GM23338 (cell line): ENCODE measurements around the gene IL1R1. TPM values are rescaled to one million over a fixed set of nuclear protein-coding genes. Genes with fewer than 3 reads are reported as not detected.

Experiments used
- ATAC-seq: fragments of 200-7000 bp; cut with Tn5 transposase; 3 replicates; pipeline ENCODE4 v1.9.1; 2020
- DNase-seq: peaks from one replicate; pipeline ENCODE4 v3.0.0-alpha.2; 2015; ENCODE audit warnings: low spot score
- H2AFZ ChIP-seq: fragments of 200-600 bp; sonication (generic); 2 replicates; pipeline ENCODE4 v1.8.0; 2016; ENCODE audit warnings: antibody characterized with exemption, mild to moderate bottlenecking, moderate library complexity
- H3F3A ChIP-seq: fragments of 200-600 bp; sonication (generic); replicated peaks from 2 replicates; pipeline ENCODE4 v1.8.0; 2017; ENCODE audit warnings: antibody characterized with exemption, mixed run types, low read depth
- H3K27ac ChIP-seq: fragments of 200-600 bp; sonication (generic); 2 replicates; pipeline ENCODE4 v1.6.1; 2016; ENCODE audit warnings: low read depth
- H3K27me3 ChIP-seq: fragments of 200-600 bp; sonication (generic); 2 replicates; pipeline ENCODE4 v1.8.0; 2016; ENCODE audit warnings: mild to moderate bottlenecking, mixed run types, moderate library complexity; ENCODE audit not compliant: insufficient read depth
- H3K36me3 ChIP-seq: fragments of 200-600 bp; sonication (generic); 2 replicates; pipeline ENCODE4 v1.8.0; 2016; ENCODE audit warnings: mild to moderate bottlenecking; ENCODE audit not compliant: insufficient read depth
- H3K4me1 ChIP-seq: fragments of 200-600 bp; sonication (generic); 2 replicates; pipeline ENCODE4 v1.8.0; 2016; ENCODE audit warnings: mild to moderate bottlenecking, moderate library complexity; ENCODE audit not compliant: insufficient read depth
- H3K4me2 ChIP-seq: fragments of 200-600 bp; sonication (generic); 2 replicates; pipeline ENCODE4 v1.7.1; 2017; ENCODE audit warnings: mixed run types
- H3K4me3 ChIP-seq: fragments of 200-600 bp; sonication (generic); 2 replicates; pipeline ENCODE4 v1.6.1; 2016; ENCODE audit warnings: mixed run types
- H3K79me2 ChIP-seq: fragments of 200-600 bp; sonication (generic); replicated peaks from 2 replicates; pipeline ENCODE4 v1.8.0; 2017; ENCODE audit warnings: mild to moderate bottlenecking; ENCODE audit not compliant: insufficient read depth
- H3K9me2 ChIP-seq: fragments of 200-600 bp; sonication (generic); 2 replicates; pipeline ENCODE4 v1.8.0; 2017; ENCODE audit not compliant: insufficient read depth
- H4K20me1 ChIP-seq: fragments of 200-600 bp; sonication (generic); replicated peaks from 2 replicates; pipeline ENCODE4 v1.8.0; 2017; ENCODE audit warnings: mild to moderate bottlenecking; ENCODE audit not compliant: insufficient read depth
- H3K27ac Mint-ChIP-seq: 2 replicates; pipeline ENCODE4 v1.8.0; 2020; ENCODE audit warnings: inconsistent platforms, mild to moderate bottlenecking, moderate library complexity, mixed read lengths
- H3K27me3 Mint-ChIP-seq: 3 replicates; pipeline ENCODE4 v1.8.0; 2022; ENCODE audit warnings: low read depth, mild to moderate bottlenecking, moderate library complexity, mixed read lengths, inconsistent platforms; ENCODE audit not compliant: insufficient read depth, poor library complexity
- H3K36me3 Mint-ChIP-seq: 3 replicates; pipeline ENCODE4 v1.8.0; 2021; ENCODE audit warnings: low read depth, mild to moderate bottlenecking, inconsistent platforms, moderate library complexity, mixed read lengths
- H3K4me1 Mint-ChIP-seq: 3 replicates; pipeline ENCODE4 v1.8.0; 2020; ENCODE audit warnings: mild to moderate bottlenecking, inconsistent platforms, mixed read lengths
- H3K4me3 Mint-ChIP-seq: 3 replicates; pipeline ENCODE4 v1.8.0; 2021; ENCODE audit warnings: moderate library complexity, mild to moderate bottlenecking, inconsistent platforms, mixed read lengths
- H3K9me3 Mint-ChIP-seq: 3 replicates; pipeline ENCODE4 v1.8.0; 2020; ENCODE audit warnings: moderate library complexity, mild to moderate bottlenecking, inconsistent platforms, mixed read lengths
- CREB1 ChIP-seq: fragments of 250-450 bp; sonication (Bioruptor Pico); IDR thresholded peaks from 2 replicates; pipeline ENCODE4 v1.5.0; 2020; ENCODE audit warnings: low read depth, mild to moderate bottlenecking, moderate library complexity
- polyA plus RNA-seq: library from polyadenylated mRNA; unstranded; fragments of >200 nt; fragmentation: Nextera tagmentation; extraction: Ambion mirVana; gene quantifications from 2 replicates; pipeline ENCODE4 v1.2.1, GENCODE V29; 2016
- total RNA-seq: library from RNA; depleted of rRNA; stranded (reverse); fragments of >200 nt; shearing (Covaris generic); gene quantifications from 2 replicates; pipeline ENCODE4 v1.2.3, GENCODE V29; 2014
- TF ChIP-seq, protein P1 (sequence below), 2 experiments: fragments of 200-600 bp in 1 of 2; sonication (generic) in 1 of 2; conservative IDR thresholded peaks; 2 replicates each; pipeline versions ENCODE4 v1.5.1 to v1.6.1; 2016 to 2017; ENCODE audit warnings: antibody characterized with exemption in 2 of 2, low read depth in 2 of 2, mild to moderate bottlenecking in 2 of 2, moderate library complexity in 1 of 2
- TF ChIP-seq, protein P2 (sequence below): fragments of 250-450 bp; sonication (Bioruptor Pico); IDR thresholded peaks from 2 replicates; pipeline ENCODE4 v1.5.0; 2020; ENCODE audit warnings: mild to moderate bottlenecking, moderate library complexity
- TF ChIP-seq, protein P3 (sequence below): IDR thresholded peaks from 2 replicates; pipeline ENCODE4 v1.6.1; 2016; ENCODE audit warnings: antibody characterized with exemption

IL1R1 gene
- total and polyA plus RNA-seq, 2 experiments from 2014 or later = 0.17 TPM; not detected in 1

DNA sequence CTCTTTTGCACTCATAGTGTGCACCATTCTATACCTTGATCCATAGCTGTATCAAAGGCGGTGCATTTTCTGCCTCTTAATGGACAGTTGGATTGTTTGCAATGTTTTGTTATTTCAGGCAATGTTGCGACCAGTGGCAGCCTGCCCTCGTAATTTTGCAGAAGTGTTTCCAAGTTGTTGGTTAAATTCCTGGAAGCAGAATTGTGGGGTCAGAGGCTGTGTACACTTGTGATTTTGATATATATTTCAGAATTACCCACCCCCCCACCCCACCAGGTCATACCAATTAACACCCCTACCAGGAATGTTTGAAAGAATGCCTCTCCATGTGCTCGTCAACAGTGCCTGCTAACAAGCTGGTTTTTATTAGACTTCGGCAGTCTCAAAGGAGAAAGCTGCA lies 32.4 kb upstream of the IL1R1 start (continued):
- TF ChIP-seq, protein P1, sequence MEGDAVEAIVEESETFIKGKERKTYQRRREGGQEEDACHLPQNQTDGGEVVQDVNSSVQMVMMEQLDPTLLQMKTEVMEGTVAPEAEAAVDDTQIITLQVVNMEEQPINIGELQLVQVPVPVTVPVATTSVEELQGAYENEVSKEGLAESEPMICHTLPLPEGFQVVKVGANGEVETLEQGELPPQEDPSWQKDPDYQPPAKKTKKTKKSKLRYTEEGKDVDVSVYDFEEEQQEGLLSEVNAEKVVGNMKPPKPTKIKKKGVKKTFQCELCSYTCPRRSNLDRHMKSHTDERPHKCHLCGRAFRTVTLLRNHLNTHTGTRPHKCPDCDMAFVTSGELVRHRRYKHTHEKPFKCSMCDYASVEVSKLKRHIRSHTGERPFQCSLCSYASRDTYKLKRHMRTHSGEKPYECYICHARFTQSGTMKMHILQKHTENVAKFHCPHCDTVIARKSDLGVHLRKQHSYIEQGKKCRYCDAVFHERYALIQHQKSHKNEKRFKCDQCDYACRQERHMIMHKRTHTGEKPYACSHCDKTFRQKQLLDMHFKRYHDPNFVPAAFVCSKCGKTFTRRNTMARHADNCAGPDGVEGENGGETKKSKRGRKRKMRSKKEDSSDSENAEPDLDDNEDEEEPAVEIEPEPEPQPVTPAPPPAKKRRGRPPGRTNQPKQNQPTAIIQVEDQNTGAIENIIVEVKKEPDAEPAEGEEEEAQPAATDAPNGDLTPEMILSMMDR (conservative IDR thresholded peaks at IDR 0.05; ENCODE audit: low read depth in 2 of 2) = no peak
- TF ChIP-seq, protein P2, sequence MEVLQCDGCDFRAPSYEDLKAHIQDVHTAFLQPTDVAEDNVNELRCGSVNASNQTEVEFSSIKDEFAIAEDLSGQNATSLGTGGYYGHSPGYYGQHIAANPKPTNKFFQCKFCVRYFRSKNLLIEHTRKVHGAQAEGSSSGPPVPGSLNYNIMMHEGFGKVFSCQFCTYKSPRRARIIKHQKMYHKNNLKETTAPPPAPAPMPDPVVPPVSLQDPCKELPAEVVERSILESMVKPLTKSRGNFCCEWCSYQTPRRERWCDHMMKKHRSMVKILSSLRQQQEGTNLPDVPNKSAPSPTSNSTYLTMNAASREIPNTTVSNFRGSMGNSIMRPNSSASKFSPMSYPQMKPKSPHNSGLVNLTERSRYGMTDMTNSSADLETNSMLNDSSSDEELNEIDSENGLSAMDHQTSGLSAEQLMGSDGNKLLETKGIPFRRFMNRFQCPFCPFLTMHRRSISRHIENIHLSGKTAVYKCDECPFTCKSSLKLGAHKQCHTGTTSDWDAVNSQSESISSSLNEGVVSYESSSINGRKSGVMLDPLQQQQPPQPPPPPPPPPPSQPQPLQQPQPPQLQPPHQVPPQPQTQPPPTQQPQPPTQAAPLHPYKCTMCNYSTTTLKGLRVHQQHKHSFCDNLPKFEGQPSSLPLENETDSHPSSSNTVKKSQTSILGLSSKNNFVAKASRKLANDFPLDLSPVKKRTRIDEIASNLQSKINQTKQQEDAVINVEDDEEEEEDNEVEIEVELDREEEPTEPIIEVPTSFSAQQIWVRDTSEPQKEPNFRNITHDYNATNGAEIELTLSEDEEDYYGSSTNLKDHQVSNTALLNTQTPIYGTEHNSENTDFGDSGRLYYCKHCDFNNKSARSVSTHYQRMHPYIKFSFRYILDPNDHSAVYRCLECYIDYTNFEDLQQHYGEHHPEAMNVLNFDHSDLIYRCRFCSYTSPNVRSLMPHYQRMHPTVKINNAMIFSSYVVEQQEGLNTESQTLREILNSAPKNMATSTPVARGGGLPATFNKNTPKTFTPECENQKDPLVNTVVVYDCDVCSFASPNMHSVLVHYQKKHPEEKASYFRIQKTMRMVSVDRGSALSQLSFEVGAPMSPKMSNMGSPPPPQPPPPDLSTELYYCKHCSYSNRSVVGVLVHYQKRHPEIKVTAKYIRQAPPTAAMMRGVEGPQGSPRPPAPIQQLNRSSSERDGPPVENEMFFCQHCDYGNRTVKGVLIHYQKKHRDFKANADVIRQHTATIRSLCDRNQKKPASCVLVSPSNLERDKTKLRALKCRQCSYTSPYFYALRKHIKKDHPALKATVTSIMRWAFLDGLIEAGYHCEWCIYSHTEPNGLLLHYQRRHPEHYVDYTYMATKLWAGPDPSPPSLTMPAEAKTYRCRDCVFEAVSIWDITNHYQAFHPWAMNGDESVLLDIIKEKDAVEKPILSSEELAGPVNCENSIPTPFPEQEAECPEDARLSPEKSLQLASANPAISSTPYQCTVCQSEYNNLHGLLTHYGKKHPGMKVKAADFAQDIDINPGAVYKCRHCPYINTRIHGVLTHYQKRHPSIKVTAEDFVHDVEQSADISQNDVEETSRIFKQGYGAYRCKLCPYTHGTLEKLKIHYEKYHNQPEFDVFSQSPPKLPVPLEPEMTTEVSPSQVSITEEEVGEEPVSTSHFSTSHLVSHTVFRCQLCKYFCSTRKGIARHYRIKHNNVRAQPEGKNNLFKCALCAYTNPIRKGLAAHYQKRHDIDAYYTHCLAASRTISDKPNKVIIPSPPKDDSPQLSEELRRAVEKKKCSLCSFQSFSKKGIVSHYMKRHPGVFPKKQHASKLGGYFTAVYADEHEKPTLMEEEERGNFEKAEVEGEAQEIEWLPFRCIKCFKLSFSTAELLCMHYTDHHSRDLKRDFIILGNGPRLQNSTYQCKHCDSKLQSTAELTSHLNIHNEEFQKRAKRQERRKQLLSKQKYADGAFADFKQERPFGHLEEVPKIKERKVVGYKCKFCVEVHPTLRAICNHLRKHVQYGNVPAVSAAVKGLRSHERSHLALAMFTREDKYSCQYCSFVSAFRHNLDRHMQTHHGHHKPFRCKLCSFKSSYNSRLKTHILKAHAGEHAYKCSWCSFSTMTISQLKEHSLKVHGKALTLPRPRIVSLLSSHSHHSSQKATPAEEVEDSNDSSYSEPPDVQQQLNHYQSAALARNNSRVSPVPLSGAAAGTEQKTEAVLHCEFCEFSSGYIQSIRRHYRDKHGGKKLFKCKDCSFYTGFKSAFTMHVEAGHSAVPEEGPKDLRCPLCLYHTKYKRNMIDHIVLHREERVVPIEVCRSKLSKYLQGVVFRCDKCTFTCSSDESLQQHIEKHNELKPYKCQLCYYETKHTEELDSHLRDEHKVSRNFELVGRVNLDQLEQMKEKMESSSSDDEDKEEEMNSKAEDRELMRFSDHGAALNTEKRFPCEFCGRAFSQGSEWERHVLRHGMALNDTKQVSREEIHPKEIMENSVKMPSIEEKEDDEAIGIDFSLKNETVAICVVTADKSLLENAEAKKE (CRISPR knock-in tag) = no peak
- no peak for TF ChIP-seq CREB1

DNA sequence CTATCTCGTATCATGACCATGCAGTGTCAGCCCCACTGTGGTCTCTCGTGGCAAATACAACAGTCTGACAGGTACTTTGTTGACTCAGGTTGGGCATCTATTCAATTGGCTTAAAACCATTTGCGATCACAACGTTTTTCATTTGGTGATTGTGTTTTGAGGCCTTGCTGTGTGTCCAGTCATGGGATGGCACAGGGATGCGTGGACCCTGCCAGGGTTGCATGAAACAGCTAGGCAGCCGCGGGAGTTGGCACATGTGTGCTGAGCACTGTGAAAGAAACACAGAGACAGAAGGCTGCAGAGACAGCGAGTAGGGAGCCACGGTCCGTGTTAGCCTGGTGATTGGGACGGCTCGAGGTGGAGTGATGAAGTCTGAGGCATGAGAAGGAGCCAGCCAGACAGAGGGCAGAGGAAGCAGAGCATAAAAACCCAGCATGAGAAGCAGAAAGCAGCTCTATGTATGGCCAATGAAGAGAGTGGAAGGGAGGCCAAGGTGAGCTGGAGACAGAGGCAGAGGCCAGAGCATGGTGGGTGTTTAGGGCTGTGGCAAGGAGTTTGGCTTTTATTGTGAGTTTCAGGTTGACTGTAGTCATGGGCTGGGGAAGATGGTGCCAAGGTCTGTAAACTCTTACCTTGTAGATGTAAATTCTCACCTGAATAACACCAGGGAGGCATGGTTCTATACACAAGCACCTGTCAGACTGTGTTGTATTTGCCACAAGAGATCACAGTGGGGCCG lies 31.8 kb upstream of the IL1R1 start:
- H3K4me1 Mint-ChIP-seq = peaks cover 11% of the 10 kb centered on the region
- Histone ChIP-seq H2AFZ (no peak overlapping the region), H3K27me3 (no peaks in the 10 kb centered on the region), H3K4me1 (no peaks in the 10 kb centered on the region), H3K4me3 (no peak overlapping the region), H3K36me3 (no peaks in the 10 kb centered on the region), H3K9me2 (peaks cover 10% of the 10 kb centered on the region; the same call in 1 of the 2 replicates), H3K27ac (no peak overlapping the region), H3K4me2 (no peak overlapping the region), H3F3A (no peaks in the 10 kb centered on the region), H3K79me2 (no peaks in the 10 kb centered on the region), H4K20me1 (no peaks in the 10 kb centered on the region)
- peak overlapping the region; percentile 41; the same call in 1 of the 2 replicates for H3K27ac Mint-ChIP-seq
- ATAC-seq (no peak), DNase-seq (no peak)
- no peak overlapping the region for H3K4me3 Mint-ChIP-seq
- H3K9me3 Mint-ChIP-seq = no peaks in the 10 kb centered on the region; the same call in 2 of the 3 replicates
- H3K27me3 Mint-ChIP-seq = peaks cover 3% of the 10 kb centered on the region
- H3K36me3 Mint-ChIP-seq = no peaks in the 10 kb centered on the region; the same call in 2 of the 3 replicates
- TF ChIP-seq, protein P2 (CRISPR knock-in tag) = no peak
- TF ChIP-seq, protein P3, sequence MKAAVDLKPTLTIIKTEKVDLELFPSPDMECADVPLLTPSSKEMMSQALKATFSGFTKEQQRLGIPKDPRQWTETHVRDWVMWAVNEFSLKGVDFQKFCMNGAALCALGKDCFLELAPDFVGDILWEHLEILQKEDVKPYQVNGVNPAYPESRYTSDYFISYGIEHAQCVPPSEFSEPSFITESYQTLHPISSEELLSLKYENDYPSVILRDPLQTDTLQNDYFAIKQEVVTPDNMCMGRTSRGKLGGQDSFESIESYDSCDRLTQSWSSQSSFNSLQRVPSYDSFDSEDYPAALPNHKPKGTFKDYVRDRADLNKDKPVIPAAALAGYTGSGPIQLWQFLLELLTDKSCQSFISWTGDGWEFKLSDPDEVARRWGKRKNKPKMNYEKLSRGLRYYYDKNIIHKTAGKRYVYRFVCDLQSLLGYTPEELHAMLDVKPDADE = no peak
